HG03135 (cell line): ENCODE measurements around the gene FXYD3.
"Not testable (repeated sequence)": the region's sequence is repeated elsewhere in the genome, so short reads cannot be mapped to it uniquely, and the experiment has no call there.

Source experiments
- ATAC-seq: cut with Tn5 transposase; IDR thresholded peaks from one replicate; pipeline ENCODE4 v1.9.1; 2021; ENCODE audit warnings: mild to moderate bottlenecking, moderate library complexity; ENCODE audit not compliant: unreplicated experiment

The FXYD3 gene

DNA sequence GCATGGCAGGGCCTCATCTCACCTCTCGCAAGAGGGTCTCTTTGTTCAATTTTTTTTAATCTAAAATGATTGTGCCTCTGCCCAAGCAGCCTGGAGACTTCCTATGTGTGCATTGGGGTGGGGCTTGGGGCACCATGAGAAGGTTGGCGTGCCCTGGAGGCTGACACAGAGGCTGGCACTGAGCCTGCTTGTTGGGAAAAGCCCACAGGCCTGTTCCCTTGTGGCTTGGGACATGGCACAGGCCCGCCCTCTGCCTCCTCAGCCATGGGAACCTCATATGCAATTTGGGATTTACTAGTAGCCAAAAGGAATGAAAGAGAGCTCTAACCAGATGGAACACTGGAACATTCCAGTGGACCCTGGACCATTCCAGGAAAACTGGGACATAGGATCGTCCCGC, 8.0 kb downstream of the FXYD3 start:
- ATAC-seq: no peak

DNA sequence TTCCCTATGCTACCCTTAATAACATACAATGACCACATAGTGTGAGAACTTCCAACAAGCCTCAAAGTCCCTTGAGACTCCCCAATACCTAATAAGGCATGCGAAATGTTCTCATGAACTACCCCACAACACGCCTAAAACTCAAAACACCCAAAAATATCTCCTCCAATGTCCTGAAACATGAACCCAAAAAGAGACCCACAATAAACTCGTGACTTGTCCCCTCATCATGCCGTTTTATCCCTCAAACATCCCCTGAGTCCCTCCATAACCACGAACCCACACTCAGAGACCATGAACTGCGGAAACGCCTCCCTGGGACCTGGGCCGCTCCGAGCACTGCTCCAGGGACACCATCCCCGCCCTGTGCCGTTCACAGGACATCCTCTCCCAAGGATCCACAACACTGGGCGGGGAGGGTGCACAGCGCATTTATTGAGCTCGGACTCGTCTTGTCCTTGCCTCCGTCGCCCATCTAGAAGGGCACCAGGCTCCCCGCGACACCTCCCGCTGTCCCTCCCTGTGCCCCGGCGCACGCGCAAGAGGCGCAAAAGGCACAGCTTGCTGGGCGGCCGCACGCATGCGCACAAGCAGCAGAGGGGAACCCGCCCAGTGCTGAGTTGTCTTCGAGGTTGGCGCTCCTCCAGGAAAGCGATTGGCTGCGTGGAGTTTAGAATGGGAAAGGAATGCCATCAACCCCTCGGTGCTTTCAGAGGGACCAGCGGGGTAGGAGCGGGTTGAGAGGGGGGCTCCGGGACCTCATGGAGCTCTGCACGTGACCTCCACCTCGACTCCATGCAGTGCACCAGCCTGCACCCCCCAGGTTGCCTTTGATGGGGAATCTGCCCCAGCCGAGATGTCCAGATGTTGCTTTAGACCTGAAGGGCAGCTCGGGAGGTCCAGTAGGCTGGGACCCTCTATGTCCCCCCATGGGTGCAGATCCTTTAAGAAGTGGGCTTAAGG, 8.8 kb downstream of the FXYD3 start:
- peak; percentile 45 for ATAC-seq

DNA sequence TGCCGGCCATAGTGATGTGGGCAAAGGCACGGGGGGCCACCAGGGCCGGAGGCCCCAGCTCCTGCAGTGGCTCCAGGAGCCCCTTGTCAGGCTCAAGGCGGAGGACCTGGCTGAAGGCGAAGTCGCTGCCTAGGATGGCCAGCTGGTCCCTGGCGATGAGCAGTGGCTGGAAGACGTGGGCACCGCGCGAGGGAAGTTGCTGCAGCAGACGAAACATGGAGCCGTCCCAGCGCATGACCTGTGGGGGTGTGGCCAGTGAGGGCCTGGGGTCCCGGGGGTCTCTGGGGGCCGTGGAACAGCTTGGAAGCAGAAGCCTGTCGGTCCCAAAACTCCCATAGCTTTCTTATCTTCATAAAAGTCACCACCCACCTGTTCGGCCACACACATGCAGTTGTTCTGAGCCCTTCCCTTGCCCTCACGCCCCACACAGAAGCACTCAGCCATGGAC, 9.7 kb downstream of the FXYD3 start:
- no peak for ATAC-seq

DNA sequence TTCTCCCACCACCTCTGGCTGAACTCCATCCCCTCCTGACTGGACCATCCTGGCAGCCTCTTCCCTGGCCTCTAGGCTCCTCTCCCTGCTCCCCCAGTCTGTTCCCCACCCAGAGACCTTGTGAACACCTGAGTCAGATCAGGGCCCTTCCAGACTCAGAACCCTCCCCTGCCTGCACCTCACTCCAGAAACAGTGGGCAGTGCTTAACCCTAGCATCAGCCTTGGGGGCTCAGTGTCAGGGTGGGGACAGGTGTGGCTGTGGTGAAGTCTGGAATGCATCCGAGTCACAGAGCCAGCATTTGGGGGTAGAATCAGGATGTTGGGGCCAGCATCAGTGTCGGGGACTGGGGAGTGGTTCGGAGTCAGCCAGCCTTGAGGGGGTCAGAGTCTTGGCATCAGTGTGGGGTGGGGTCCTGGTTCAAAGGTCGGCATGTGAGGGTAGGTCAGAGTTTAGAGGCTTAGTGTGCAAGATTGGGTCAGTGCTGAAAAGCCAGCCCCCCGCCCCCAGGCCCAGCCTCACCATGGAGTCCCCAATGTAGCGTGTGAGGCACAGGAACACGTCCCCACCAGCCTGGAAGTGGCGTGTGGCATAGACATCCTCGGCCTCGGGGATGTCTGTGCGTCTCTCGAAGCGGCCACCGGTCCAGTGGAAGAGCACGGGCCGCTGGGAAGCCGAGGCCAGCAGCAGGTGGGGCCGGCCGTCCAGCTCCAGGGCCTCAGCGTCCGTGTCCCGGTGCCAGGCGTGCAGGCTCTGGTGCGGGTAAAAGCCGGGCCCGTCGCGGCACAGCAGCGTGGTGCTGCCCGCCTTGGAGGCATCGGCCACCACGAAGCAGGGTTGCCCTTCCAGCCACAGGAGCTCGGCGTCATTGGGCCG, 10.4 kb downstream of the FXYD3 start:
- ATAC-seq: no peak

DNA sequence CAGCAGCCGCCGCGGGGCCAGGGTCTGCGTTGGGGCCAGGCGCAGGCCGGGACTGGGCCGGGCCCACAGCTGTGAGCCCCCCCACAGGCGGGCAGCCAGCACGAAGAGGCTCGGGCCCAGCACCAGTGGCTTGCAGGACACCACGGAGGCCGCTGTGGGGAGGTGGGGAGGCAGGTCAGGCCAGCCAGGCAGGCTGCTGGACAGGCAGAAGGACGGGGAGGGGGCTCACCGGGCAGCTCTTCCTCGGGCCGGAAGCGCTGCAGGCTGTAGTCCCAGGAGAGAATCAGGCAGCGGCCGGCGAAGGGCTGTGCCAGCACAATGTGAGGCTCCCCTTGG, 11.0 kb downstream of the FXYD3 start:
- no peak for ATAC-seq

DNA sequence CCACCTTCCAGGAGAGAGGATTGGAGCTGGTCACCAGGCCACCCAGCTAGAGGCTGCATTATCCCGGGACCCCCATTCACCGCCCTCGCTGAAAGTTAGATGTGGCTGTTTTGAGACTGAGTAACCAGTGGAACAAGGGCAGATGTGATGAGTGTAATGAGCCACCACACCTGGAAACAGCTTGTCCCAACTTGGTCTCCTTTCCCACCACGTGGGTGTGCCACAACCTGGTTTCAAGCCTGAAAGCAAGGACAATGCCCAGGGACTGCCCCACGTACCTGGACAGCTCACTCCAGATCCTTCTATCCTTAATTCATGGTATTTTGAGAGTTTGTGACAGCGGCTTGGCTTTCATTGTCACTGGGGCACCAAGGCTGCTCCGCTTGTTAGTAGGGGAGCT, 12.2 kb downstream of the FXYD3 start:
- ATAC-seq: no peak

DNA sequence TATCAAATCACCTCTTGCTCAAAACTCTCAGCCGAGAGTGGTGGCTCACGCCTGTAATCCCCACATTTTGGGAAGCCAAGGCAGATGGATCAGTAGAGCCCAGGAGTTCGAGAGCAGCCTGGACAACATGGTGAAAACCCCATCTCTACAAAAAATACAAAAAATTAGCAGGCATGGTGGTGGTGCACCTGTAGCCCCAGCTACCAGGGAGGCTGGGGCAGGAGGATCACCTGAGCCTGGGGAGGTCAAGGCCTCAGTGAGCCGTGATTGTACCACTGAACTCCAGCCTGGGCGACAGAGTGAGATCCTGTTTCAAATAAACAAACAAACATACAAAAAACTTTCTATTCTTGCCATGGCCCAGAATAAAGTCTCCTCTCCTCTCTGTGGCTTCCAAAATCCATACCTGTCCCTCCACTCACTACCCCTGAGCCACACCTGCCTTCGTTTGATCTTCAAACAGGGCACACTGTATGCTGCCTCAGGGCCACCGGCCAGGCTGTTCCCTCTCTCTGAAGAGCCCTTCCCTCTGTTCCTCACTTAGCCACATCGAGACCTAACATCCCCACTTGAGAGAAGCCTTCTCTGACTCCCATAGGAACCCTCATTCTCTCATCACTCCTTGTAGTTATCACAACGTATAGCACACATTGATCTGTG, 12.9 kb downstream of the FXYD3 start:
- ATAC-seq: no peak

DNA sequence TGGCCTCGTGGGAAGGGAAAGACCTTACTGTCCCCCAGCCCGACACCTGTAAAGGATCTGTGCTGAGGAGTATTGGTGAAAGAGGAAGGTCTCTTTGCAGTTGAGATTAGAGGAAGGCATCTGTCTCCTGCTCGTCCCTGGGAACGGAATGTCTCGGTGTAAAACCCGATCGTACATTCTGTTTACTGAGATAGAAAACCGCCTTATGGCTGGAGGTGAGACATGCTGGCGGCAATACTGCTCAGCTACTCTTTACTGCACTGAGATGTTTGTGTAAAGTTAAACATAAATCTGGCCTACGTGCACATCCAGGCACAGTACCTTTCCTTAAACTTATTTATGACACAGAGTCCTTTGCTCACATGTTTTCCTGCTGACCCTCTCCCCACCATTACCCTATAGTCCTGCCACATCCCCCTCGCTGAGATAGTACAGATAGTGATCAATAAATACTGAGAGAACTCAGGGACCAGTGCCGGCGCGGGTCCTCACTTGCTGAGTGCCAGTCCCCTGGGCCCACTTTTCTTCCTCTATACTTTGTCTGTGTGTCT, 14.2 kb downstream of the FXYD3 start:
- ATAC-seq: not testable (repeated sequence)

DNA sequence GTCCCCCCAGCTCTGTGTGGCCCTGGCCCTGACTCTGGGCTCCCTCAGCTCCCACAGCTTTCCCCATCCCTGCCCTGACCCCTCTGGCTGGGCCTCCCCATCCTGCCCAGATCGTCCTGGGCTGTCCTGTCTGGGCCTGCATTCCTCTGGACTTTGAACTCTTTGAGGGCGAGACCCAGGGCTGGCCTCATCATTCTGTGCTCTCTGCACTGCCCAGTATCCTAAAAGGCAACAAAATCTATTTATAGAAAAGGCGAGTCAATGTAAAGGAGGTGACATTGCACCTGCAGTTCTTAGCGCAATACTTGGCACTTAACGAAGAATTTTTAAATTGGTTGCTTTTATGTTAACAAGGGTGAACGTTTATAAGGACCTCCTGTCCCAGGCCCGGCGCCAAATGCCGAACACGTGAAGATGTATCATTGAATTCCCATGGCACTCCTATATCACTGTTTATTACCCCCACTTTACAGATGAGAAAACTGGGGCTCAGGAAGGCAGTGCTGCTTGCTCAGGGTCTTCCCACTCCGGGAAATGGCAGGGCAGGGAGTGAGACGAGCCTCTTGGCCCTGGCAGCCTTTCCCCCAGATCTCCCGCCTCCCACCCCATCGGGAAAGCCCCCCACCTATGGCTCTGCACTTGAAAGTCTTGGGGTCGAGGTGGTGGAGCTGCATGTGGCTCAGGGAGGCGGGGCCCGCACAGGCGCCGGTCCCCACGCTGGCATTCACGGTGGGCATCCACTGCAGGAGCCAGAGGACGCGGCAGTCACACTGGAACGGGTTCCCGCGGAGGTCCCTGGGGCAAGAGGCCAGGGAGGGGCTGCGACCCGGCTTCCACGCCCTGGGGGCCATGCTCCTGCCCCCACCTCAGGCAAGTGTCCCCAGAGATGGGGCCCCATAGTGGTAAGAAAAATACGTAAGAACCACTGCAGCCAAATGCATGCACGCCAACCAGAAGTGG, 15.4 kb downstream of the FXYD3 start:
- ATAC-seq: no peak

DNA sequence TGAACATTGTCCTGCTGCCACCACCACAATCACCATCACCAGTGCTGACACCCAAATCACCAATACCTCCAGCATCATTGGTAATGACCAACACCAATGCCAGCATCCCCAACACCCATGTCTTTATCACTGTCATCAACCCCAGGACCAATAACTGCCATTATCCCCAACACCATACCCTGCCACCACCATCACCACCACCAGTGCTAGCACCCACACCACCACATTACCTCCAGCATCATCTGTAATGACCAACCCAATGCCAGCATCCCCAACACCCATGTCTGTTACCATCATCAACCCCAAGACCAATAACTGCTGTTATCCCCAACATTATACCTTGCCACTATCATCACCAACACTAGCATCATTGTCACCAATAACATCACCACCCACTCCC, 16.6 kb downstream of the FXYD3 start:
- no peak for ATAC-seq

DNA sequence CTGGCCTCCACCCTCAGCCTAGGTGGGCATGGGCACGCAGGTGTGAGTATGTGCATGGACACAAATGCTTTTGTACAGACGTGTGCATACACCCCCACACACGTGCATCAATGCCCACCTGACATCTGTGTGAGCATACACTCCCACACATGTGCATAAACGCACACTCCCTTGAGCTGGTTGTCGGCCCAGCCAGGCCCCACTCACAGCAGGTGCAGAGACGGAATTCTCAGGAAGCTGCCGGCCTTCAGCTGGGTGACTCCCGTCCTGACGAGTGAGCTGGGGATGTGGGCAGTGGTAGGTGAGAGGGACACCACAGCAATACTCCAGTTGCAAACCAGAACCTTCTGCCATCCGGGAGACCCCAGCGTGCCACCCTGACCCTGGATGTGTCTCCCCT, 18.2 kb downstream of the FXYD3 start:
- no peak for ATAC-seq

DNA sequence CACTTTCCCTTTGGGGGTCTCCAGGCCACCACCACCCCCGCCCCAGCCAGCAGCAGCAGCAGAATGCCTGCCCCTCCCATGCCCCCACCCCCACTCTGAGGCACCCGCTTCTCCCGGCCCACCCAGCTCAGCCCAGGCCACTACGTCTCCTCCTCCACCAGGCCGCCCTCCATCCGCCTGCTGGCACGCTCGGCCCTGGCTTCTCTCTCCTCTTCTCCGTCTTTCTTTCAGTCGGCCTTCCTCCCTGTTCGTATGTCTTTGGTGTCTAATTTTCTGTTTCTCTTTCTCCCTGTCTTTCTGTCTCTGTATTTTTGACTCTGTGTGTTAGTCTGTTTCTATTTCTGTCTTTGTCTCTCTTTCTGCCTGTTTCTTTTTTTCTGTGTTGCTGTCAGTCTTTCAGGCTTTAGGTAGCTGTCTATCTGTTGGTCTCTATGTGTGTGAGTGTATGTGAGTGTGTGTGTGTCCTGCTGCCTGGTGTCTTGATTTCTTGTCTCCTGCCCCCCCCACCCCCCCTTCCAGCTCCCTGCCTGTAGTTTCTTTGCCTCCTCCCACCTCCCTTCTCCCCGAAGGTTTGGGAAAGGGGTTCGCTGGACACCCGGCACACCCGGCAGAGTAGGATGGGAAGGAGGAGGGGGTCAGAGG, 19.1 kb downstream of the FXYD3 start, which contains the start of gene LGI4:
Gene LGI4 (minus strand): TSS at position 459 of the 642 bp plus-strand sequence. CDS start 379 bp downstream, at position 80.
- ATAC-seq: no peak

DNA sequence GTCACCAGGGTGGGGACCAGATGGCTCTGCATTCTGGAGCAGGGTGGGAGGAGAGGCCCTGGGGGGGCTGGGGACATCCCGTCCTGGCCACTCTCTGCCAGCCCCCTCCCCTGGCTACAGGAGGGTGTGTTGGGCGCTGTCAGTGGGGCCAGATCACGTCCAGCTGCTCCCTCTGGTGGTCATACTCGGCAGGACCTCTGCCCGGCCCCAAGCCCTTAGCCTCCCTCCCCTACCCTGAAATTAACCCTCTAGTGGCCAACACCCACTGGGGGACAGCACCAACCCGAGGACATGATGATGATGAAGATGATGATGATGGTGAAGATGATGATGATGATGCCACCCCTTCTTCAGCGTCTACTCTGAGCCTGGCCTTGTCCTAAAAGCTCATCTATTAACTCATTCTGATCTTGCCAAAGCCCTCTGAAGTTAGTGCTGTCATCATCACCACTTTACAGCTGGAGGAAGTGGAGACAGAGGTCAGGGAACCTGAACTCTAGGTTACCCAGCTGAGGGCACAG, 19.8 kb downstream of the FXYD3 start:
- no peak for ATAC-seq

DNA sequence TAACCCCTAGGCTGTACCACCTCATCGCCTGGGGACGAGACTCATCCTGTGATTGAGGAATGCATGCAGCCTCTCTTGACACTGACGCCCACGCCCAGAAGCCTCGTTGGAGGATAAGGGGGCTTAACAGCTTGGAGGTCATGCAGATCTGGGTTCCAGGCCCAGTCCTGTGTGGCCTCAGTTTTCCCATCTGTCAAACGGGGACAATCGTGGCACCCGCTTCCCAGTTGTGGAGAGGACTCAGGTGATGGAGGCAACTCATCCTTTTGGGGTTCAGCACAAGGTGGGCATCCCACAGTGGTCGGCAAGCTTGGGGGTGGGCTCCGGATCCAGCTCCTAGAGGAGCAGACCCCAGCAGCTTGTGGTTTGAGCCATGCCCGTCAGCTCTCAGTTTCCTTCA, 20.6 kb downstream of the FXYD3 start:
- ATAC-seq: no peak

DNA sequence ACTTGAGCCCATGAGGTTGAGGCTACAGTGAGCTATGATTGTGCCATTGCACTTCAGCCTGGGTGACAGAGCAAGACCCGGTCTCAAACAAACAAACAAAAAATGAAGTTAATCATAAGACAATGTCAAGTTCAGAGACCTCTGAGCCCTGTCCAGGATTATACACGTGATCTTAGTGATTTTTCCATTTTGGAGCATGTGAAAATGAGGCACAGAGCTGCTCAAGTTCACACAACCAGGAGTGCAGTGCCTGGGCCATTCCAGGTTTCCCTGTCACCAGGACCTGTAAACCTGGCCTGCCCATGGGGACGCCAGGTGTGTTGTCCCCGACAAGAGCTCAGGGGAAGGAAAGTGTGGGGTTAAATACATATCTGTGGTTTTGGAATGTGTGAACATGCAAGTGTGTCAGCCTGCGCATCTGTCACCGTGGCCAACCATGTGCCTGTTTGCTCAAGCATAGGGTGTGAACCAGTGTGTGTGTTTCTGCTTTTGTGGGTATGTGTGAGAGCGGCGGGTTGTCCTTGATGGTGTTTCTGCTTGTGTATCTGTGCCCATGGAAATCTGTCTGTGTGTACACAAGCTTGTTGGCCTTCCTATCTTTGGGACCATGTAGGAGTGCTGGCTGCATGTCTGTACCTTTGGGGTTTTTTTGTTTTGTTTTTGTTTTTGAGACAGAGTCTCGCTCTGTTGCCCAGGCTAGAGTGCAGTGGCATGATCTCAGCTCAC, 21.5 kb downstream of the FXYD3 start:
- no peak for ATAC-seq

DNA sequence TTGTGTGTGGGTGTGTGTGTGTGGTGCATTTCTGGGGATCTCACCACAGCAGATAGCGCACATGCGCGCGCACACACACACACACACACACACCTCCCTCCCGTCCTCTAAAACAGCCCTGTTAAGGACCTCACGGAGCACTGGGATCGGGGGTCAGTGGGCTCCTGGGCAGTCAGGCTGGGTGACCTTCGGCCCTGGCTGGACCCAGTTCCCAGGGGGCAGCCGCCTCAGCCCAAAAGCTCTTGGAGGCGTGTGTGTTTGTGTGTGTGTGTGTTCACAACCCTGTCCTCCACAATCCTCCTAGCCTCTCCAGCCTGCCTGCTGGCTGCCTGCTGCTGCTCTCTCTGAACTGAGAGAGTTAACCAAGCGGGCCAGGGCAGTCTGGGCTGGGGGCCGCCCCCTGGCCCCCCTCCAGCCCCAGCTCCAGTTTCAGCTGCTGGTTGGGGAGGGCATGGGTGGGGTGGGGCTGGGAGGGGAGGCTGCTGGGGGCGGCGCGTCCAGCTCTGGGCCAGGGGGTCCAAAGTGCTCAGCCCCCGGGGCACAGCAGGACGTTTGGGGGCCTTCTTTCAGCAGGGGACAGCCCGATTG, 22.8 kb downstream of the FXYD3 start, which contains the start of gene FXYD1:
Gene FXYD1 (plus strand): TSS at position 520 of the 588 bp plus-strand sequence. CDS start 1,256 bp downstream, outside the sequence.
- ATAC-seq: no peak

DNA sequence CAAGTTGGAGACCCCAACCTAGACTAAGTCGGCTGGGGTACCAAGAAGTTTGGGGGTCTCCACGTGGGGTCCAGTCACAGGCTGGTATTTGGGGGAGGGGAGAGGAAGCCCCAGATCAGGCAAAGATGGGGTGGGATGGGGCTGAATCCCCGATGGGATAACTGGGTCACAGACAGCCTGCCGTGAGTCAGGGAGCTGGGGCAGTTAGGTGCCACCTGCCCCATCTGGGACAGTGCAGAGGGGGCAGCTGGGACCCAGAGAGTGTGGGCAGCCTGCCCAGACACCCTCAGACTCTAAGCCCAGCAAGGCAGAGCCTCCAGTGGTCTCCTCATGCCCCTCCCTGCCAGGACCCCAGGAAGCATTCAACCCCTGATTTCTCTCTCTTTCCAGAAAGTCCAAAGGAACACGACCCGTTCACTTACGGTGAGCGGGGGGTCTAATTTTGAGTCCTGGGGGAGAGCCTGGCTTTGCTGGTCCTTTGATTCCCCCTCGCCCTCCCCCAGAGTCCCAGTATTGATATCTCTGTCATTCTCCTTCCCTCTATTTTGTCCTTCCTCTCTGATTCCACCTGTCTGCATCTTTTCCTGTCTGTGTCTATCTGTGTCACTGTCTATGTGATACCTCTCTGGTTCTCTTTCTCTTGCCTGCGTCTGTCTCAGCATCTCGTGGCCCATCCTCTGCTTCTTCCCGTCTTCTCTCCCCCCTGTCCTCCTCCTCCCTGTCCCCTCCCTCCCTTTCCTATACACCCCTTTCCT, 24.8 kb downstream of the FXYD3 start:
- ATAC-seq: no peak
